GM23248 (cell line): ENCODE results near the gene LSAMP. TPM values are rescaled to one million over a fixed set of nuclear protein-coding genes. Genes with fewer than 3 reads are reported as not detected.

ENCODE experiments used
- DNase-seq: peaks from one replicate; pipeline ENCODE4 v3.0.0-alpha.2; 2015
- H2AFZ ChIP-seq: fragments of 200-600 bp; sonication (generic); 2 replicates; pipeline ENCODE4 v1.6.1; 2016; ENCODE audit warnings: antibody characterized with exemption
- H3F3A ChIP-seq: fragments of 200-600 bp; sonication (generic); 2 replicates; pipeline ENCODE4 v1.6.1; 2016; ENCODE audit warnings: mild to moderate bottlenecking, antibody characterized with exemption, mixed run types; ENCODE audit not compliant: insufficient read depth
- H3K27ac ChIP-seq: fragments of 200-600 bp; sonication (generic); 2 replicates; pipeline ENCODE4 v1.5.1; 2016; ENCODE audit warnings: mild to moderate bottlenecking
- H3K27me3 ChIP-seq: fragments of 200-600 bp; sonication (generic); replicated peaks from 2 replicates; pipeline ENCODE4 v1.6.1; 2016; ENCODE audit warnings: mild to moderate bottlenecking; ENCODE audit not compliant: insufficient read depth
- H3K36me3 ChIP-seq: fragments of 200-600 bp; sonication (generic); 2 replicates; pipeline ENCODE4 v1.6.1; 2016; ENCODE audit warnings: low read depth, mild to moderate bottlenecking
- H3K4me1 ChIP-seq: fragments of 200-600 bp; sonication (generic); 2 replicates; pipeline ENCODE4 v1.6.1; 2016; ENCODE audit warnings: mild to moderate bottlenecking; ENCODE audit not compliant: insufficient read depth
- H3K4me2 ChIP-seq: fragments of 200-600 bp; sonication (generic); one replicate; pipeline ENCODE4 v1.6.1; 2016; ENCODE audit warnings: mild to moderate bottlenecking; ENCODE audit not compliant: unreplicated experiment
- H3K4me3 ChIP-seq: fragments of 200-600 bp; sonication (generic); 2 replicates; pipeline ENCODE4 v1.5.1; 2016; ENCODE audit warnings: mild to moderate bottlenecking
- H3K79me2 ChIP-seq: fragments of 200-600 bp; sonication (generic); 2 replicates; pipeline ENCODE4 v1.6.1; 2016; ENCODE audit warnings: mild to moderate bottlenecking; ENCODE audit not compliant: insufficient read depth
- H3K9ac ChIP-seq: fragments of 200-600 bp; sonication (generic); 2 replicates; pipeline ENCODE4 v1.6.1; 2016; ENCODE audit warnings: mild to moderate bottlenecking
- H3K9me2 ChIP-seq: fragments of 200-600 bp; sonication (generic); 2 replicates; pipeline ENCODE4 v1.6.1; 2016; ENCODE audit warnings: mixed run types, mild to moderate bottlenecking, moderate library complexity; ENCODE audit not compliant: insufficient read depth
- H3K9me3 ChIP-seq: fragments of 200-600 bp; sonication (generic); one replicate; pipeline ENCODE4 v1.6.1; 2017; ENCODE audit warnings: low read depth
- H4K20me1 ChIP-seq: fragments of 200-600 bp; sonication (generic); 2 replicates; pipeline ENCODE4 v1.6.0; 2016; ENCODE audit not compliant: insufficient read depth
- EZH2 ChIP-seq: fragments of 200-600 bp; sonication (generic); IDR thresholded peaks from 2 replicates; pipeline ENCODE4 v1.6.1; 2018; ENCODE audit warnings: antibody characterized with exemption, mild to moderate bottlenecking; ENCODE audit not compliant: insufficient read depth, poor library complexity, severe bottlenecking
- EZH2phosphoT487 ChIP-seq: fragments of 200-600 bp; sonication (generic); IDR thresholded peaks from 2 replicates; pipeline ENCODE4 v1.6.1; 2018; ENCODE audit warnings: antibody characterized with exemption, moderate library complexity, mild to moderate bottlenecking, low read depth; ENCODE audit not compliant: insufficient read depth
- WGBS, 2 experiments: methylation state at CpG; one replicate each; pipeline ENCODE4 v1.1.6; 2015 to 2017; ENCODE audit warnings: low lambda C conversion rate in 2 of 2, low coverage in 1 of 2; ENCODE audit errors: missing lambda C conversion rate in 2 of 2; 5-methylcytosine and 5-hydroxymethylcytosine counted together
- in situ Hi-C: fragments of 300-500 bp; cut with MboI; formaldehyde crosslinking; loops from 2 replicates; pipeline ENCODE4 v1.15.0; 2020
- polyA plus RNA-seq: library from polyadenylated mRNA; unstranded; fragments of >200 nt; fragmentation: Nextera tagmentation; extraction: Ambion mirVana; gene quantifications from 2 replicates; pipeline ENCODE4 v1.2.1, GENCODE V29; 2016
- total RNA-seq: library from RNA; depleted of rRNA; stranded (reverse); fragments of >200 nt; shearing (Covaris generic); gene quantifications from 2 replicates; pipeline ENCODE4 v1.2.3, GENCODE V29; 2014

The LSAMP gene
- total and polyA plus RNA-seq, 2 experiments from 2014 or later = 4.5 to 9.3 TPM

GRCh38 chr3:116179091-116179490, 266.2 kb downstream of the LSAMP start:
- Histone ChIP-seq H2AFZ (no peak overlapping the region), H3K9ac (no peak overlapping the region), H4K20me1 (no peaks in the 10 kb centered on the region), H3F3A (peaks cover 8% of the 10 kb centered on the region; the same call in 1 of the 2 replicates), H3K4me1 (peaks cover 8% of the 10 kb centered on the region), H3K27me3 (0 out of 2 replicates have a peak, but pooled peaks cover 2% of the 10 kb centered on the region), H3K79me2 (no peaks in the 10 kb centered on the region), H3K27ac (no peak overlapping the region), H3K4me3 (no peak overlapping the region), H3K9me2 (0 out of 2 replicates have a peak, but pooled peaks cover 6% of the 10 kb centered on the region), H3K36me3 (no peaks in the 10 kb centered on the region), H3K4me2 (peak overlapping the region; percentile 32), H3K9me3 (no peaks in the 10 kb centered on the region)
- TF ChIP-seq EZH2phosphoT487 (peak; percentile 81; the same call in 1 of the 2 replicates), EZH2 (no peak)
- in situ Hi-C loops = no loop called here
- DNase-seq = peak; percentile 71
- 25 to 29% methylated on average over 1 of the region's 1 CpG for WGBS, 2 experiments

- H3K36me3 ChIP-seq = no peaks in the 10 kb centered on the region
- WGBS, 2 experiments = 71 to 86% methylated on average over 1 of the region's 1 CpG
- H2AFZ ChIP-seq = no peak overlapping the region
- no peak overlapping the region for H3K4me3 ChIP-seq
- H3K27me3 ChIP-seq = 0 out of 2 replicates have a peak, but pooled peaks cover 2% of the 10 kb centered on the region
- no peaks in the 10 kb centered on the region for H4K20me1 ChIP-seq
- DNase-seq = no peak
- no peaks in the 10 kb centered on the region for H3K9me3 ChIP-seq
- no peak overlapping the region for H3K9ac ChIP-seq
- no peak overlapping the region for H3K27ac ChIP-seq
- no peaks in the 10 kb centered on the region for H3K79me2 ChIP-seq
- H3K4me1 ChIP-seq = peaks cover 8% of the 10 kb centered on the region
- H3K4me2 ChIP-seq = no peak overlapping the region
- H3F3A ChIP-seq = peaks cover 8% of the 10 kb centered on the region; the same call in 1 of the 2 replicates
- in situ Hi-C loops = no loop called here
- TF ChIP-seq EZH2phosphoT487 (no peak), EZH2 (no peak)
- H3K9me2 ChIP-seq = 0 out of 2 replicates have a peak, but pooled peaks cover 6% of the 10 kb centered on the region
Measured at GRCh38 chr3:116176974-116177555, 268.2 kb downstream of the LSAMP start.

GRCh38 chr3:116166121-116166520, 279.2 kb downstream of the LSAMP start:
- H3K4me1 ChIP-seq = no peaks in the 10 kb centered on the region
- no peaks in the 10 kb centered on the region for H3F3A ChIP-seq
- H3K4me2 ChIP-seq = no peak overlapping the region
- no peaks in the 10 kb centered on the region for H3K27me3 ChIP-seq
- no peak overlapping the region for H2AFZ ChIP-seq
- no peaks in the 10 kb centered on the region for H3K36me3 ChIP-seq
- in situ Hi-C loops = no loop called here
- no peak overlapping the region for H3K27ac ChIP-seq
- H3K9ac ChIP-seq = no peak overlapping the region
- no peaks in the 10 kb centered on the region for H3K9me3 ChIP-seq
- no peaks in the 10 kb centered on the region for H4K20me1 ChIP-seq
- no peaks in the 10 kb centered on the region for H3K9me2 ChIP-seq
- no peak for TF ChIP-seq EZH2
- TF ChIP-seq EZH2phosphoT487 = no peak
- no peak for DNase-seq
- no peak overlapping the region for H3K4me3 ChIP-seq
- H3K79me2 ChIP-seq = no peaks in the 10 kb centered on the region

- DNase-seq = no peak
- Histone ChIP-seq H3K9me3 (no peaks in the 10 kb centered on the region), H3K27me3 (no peaks in the 10 kb centered on the region), H2AFZ (no peak overlapping the region), H3F3A (no peaks in the 10 kb centered on the region), H3K4me2 (no peak overlapping the region), H3K4me1 (no peaks in the 10 kb centered on the region), H3K79me2 (no peaks in the 10 kb centered on the region), H4K20me1 (no peaks in the 10 kb centered on the region), H3K4me3 (no peak overlapping the region), H3K9me2 (no peaks in the 10 kb centered on the region), H3K9ac (no peak overlapping the region), H3K36me3 (no peaks in the 10 kb centered on the region), H3K27ac (no peak overlapping the region)
- in situ Hi-C loops = no loop called here
- TF ChIP-seq EZH2 (no peak), EZH2phosphoT487 (no peak)
Measured at GRCh38 chr3:116165641-116166040, 279.6 kb downstream of the LSAMP start.

DNA sequence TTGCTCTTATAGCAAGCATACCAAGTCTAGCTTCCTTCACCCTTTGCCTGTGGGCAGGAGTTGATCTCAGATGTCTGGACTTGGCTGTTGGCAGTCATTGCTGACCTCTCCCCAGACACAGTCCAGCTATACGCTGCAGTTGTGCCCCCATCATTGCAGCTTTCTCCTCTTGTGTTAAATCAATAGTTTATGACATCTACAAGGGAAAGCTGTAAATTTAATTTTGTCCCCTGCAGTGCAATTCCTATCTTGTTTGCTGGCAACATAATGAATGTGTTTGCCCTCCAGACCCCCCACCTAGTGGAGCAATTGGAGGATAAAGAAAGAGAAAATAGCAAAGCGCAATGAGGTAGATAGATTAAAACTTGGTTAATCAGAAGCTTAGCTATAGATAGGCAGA, 280.2 kb downstream of the LSAMP start:
- no peak overlapping the region for H3K4me2 ChIP-seq
- no peaks in the 10 kb centered on the region for H3K4me1 ChIP-seq
- H3F3A ChIP-seq = no peaks in the 10 kb centered on the region
- DNase-seq = no peak
- no peaks in the 10 kb centered on the region for H3K9me3 ChIP-seq
- H2AFZ ChIP-seq = no peak overlapping the region
- no peaks in the 10 kb centered on the region for H3K27me3 ChIP-seq
- H3K4me3 ChIP-seq = no peak overlapping the region
- H3K36me3 ChIP-seq = no peaks in the 10 kb centered on the region
- H3K27ac ChIP-seq = no peak overlapping the region
- H4K20me1 ChIP-seq = no peaks in the 10 kb centered on the region
- no peak overlapping the region for H3K9ac ChIP-seq
- H3K9me2 ChIP-seq = no peaks in the 10 kb centered on the region
- 90 to 91% methylated on average over 2 of the region's 2 CpGs for WGBS, 2 experiments
- no peaks in the 10 kb centered on the region for H3K79me2 ChIP-seq
- TF ChIP-seq EZH2phosphoT487 = no peak
- TF ChIP-seq EZH2 = no peak
- in situ Hi-C loops = no loop called here
